MCF 10A (cell line): ENCODE measurements around the gene PCDHGA6. TPM values are rescaled to one million over a fixed set of nuclear protein-coding genes. Genes with fewer than 3 reads are reported as not detected.
"Not testable (repeated sequence)": the region's sequence is repeated elsewhere in the genome, so short reads cannot be mapped to it uniquely, and the experiment has no call there.

Experiments
- BruUV-seq: library from RNA; stranded (reverse); fragments of 400-500 nt; replicated peaks from 2 replicates; lab custom pipeline; 2021; lab: Mats Ljungman, UMichigan
- CTCF ChIA-PET: fragments of 300-600 bp; sonication (Branson Sonifier 250); formaldehyde crosslinking; extraction: SDS; loops from one replicate; lab custom pipeline; 2021; ENCODE audit warnings: antibody characterized with exemption, inconsistent platforms; lab: Yijun Ruan, JAX
- POLR2A ChIA-PET: fragments of 300-600, 350-650 bp; sonication (Branson Sonifier 250); formaldehyde crosslinking; extraction: SDS; loops from one replicate; lab custom pipeline; 2020; ENCODE audit warnings: antibody characterized with exemption, inconsistent platforms; lab: Yijun Ruan, JAX
- DNase-seq: peaks from one replicate; pipeline ENCODE4 v3.0.0-alpha.2; 2018; ENCODE audit not compliant: unreplicated experiment
- H3K27ac Mint-ChIP-seq: one replicate; pipeline ENCODE4 v1.8.0; 2022; ENCODE audit warnings: mild to moderate bottlenecking, low read depth, mixed read lengths; ENCODE audit not compliant: unreplicated experiment
- H3K27me3 Mint-ChIP-seq: one replicate; pipeline ENCODE4 v1.8.0; 2022; ENCODE audit warnings: mixed read lengths; ENCODE audit not compliant: insufficient read depth, unreplicated experiment
- H3K36me3 Mint-ChIP-seq: one replicate; pipeline ENCODE4 v1.8.0; 2022; ENCODE audit warnings: mild to moderate bottlenecking, moderate library complexity, mixed read lengths; ENCODE audit not compliant: insufficient read depth, unreplicated experiment
- H3K4me1 Mint-ChIP-seq: one replicate; pipeline ENCODE4 v1.8.0; 2022; ENCODE audit warnings: mixed read lengths; ENCODE audit not compliant: insufficient read depth, unreplicated experiment
- H3K4me3 Mint-ChIP-seq: one replicate; pipeline ENCODE4 v1.8.0; 2022; ENCODE audit warnings: mild to moderate bottlenecking, moderate library complexity, mixed read lengths; ENCODE audit not compliant: unreplicated experiment
- H3K9me3 Mint-ChIP-seq: one replicate; pipeline ENCODE4 v1.8.0; 2022; ENCODE audit warnings: mixed read lengths; ENCODE audit not compliant: unreplicated experiment
- CTCF ChIP-seq: fragments of 200-600 bp; IDR thresholded peaks from one replicate; pipeline ENCODE4 v1.8.0; 2022; ENCODE audit warnings: antibody characterized with exemption, mild to moderate bottlenecking; ENCODE audit not compliant: unreplicated experiment
- intact Hi-C: fragments of 100-400 bp; cut with micrococcal nuclease; formaldehyde crosslinking; loops from 2 replicates; pipeline ENCODE4 v1.14.1; 2022
- total RNA-seq: library from RNA; stranded (reverse); gene quantifications from 2 replicates; pipeline ENCODE4 v1.2.3, GENCODE V29; 2022

The PCDHGA6 gene
- total RNA-seq, 1 experiment from 2014 or later: 0.44 TPM

GRCh38 chr5:141384471-141385267 is 11.0 kb downstream of the PCDHGA6 start:
- intact Hi-C loops: no loop called here
- no peaks in the 10 kb centered on the region for H3K27me3 Mint-ChIP-seq
- no peak for TF ChIP-seq CTCF
- H3K4me3 Mint-ChIP-seq: no peak overlapping the region
- no peaks in the 10 kb centered on the region for H3K4me1 Mint-ChIP-seq
- ChIA-PET CTCF (interaction anchor here (1.1 kb wide), 1 partner anchor 179 kb away, joined by 4 read pairs; no protein-coding TSS in a partner anchor), POLR2A (no interaction called here)
- no peak overlapping the region for H3K27ac Mint-ChIP-seq
- no peak for DNase-seq
- no TSS peak for BruUV-seq
- H3K9me3 Mint-ChIP-seq: peaks cover 14% of the 10 kb centered on the region
- H3K36me3 Mint-ChIP-seq: peaks cover 4% of the 10 kb centered on the region

DNA sequence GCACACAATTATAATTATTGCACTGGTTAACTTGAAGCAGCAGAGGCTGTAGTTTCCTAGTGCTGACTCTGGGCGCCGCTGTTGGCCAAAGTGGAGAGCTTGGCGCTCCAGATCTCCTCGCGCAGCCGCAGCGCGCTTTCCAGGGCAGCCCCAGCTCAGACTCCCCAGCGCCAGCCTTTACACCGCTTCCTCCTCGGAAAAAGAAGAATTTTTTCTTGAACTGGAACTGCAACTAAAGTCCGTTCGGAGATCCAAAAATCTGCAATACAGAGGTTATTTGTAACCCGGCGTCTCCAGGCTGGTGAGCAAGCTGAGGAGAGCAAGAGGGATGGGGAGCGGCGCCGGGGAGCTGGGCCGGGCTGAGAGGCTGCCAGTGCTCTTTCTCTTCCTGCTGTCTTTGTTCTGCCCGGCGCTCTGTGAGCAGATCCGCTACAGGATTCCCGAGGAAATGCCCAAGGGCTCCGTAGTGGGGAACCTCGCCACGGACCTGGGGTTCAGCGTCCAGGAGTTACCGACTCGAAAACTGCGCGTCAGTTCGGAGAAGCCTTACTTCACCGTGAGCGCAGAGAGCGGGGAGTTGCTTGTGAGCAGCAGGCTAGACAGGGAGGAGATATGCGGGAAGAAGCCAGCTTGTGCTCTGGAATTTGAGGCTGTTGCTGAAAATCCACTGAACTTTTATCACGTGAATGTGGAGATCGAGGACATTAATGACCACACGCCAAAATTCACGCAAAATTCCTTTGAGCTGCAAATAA is 14.0 kb downstream of the PCDHGA6 start, which contains the start of gene PCDHGB4:
Gene PCDHGB4, plus strand, starts transcription at position 142 of the 755 bp plus-strand sequence. Its CDS starts 187 bp downstream, at position 329.
- H3K4me3 Mint-ChIP-seq, H3K4me1 Mint-ChIP-seq, H3K27ac Mint-ChIP-seq, DNase-seq, BruUV-seq, intact Hi-C loops, H3K36me3 Mint-ChIP-seq, H3K27me3 Mint-ChIP-seq, POLR2A ChIA-PET: not testable (repeated sequence)
- H3K9me3 Mint-ChIP-seq: peaks cover 20% of the 10 kb centered on the region
- CTCF ChIA-PET: interaction anchor here (1.0 to 3.3 kb wide), 3 partner anchors 25 to 137 kb away, joined by 3 to 16 read pairs (median 8); partner anchors contain the start of genes PCDHGA10 and TAF7

- peaks cover 21% of the 10 kb centered on the region for H3K9me3 Mint-ChIP-seq
- no peaks in the 10 kb centered on the region for H3K27me3 Mint-ChIP-seq
These were observed 15.0 kb downstream of the PCDHGA6 start for GRCh38 chr5:141388661-141389060.

More at GRCh38 chr5:141388661-141389060, 15.0 kb downstream of the PCDHGA6 start:
- intact Hi-C loops: no loop called here
- POLR2A ChIA-PET: no interaction called here
- CTCF ChIA-PET: interaction anchor here (1.0 to 3.3 kb wide), 3 partner anchors 24 to 136 kb away, joined by 3 to 16 read pairs (median 8); partner anchors contain the start of genes PCDHGA10 and TAF7
- no peak for DNase-seq
- no peak overlapping the region for H3K4me3 Mint-ChIP-seq
- no peaks in the 10 kb centered on the region for H3K4me1 Mint-ChIP-seq
- no peak for TF ChIP-seq CTCF
- no peaks in the 10 kb centered on the region for H3K36me3 Mint-ChIP-seq
- no peak overlapping the region for H3K27ac Mint-ChIP-seq
- no TSS peak for BruUV-seq
